ENCODE measurements around the gene LRRC27. TPM values are rescaled to one million over a fixed set of nuclear protein-coding genes. Genes with fewer than 3 reads are reported as not detected.

LRRC27 gene
- polyA plus RNA-seq, 2 of the 4 experiments (the other 2 are of a cell fraction) = 6.5 to 6.9 TPM

DNA sequence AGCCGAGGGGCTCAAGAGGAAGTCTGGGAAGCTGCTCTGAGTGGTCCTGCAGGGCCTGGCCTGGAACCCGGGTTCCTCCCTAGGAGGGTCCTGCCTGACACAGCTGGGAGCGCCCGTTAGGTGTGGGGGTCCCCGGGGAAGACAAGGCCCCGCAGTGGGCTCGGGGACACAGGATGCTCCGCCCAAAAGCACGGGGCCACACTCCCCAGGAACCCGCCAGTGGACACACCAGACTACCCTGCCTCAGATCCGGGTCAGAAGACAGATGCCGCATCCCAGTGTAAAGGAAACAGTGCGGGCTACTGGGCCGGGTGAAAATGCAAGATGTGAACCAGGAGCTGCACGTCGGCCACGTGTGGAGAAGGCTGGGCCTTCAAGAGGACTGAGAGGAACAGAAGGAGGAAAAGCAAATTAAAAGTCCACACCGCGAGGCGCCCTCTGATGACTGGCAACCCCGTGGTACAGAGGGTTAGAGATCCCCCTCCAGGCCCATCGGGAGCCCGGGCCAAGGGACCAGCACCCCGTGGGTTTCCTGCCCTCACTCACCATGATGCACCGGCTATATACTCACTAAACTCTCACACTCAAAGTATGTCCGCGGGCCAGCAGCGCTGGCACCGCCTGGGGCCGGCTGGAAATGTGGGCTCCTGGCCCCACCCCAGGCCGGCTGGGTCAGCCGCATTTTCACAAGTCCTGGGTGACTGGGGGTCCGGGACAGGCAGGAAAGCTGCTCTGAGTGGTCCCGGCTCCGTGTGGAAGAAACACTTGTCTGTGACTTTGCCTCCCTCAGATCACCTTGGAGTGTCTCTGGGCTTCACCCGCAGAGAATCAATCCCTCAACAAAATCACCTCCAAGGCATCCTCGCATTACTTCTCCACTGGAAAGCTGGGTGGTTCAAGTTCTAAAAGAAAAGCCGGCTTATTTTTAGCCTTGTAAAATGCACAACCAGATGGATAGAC, 30.3 kb upstream of the LRRC27 start (continued):
- TF ChIP-seq, protein P1, sequence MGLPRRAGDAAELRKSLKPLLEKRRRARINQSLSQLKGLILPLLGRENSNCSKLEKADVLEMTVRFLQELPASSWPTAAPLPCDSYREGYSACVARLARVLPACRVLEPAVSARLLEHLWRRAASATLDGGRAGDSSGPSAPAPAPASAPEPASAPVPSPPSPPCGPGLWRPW (IDR thresholded peaks at IDR 0.05) = no peak
- TF ChIP-seq, protein P2, sequence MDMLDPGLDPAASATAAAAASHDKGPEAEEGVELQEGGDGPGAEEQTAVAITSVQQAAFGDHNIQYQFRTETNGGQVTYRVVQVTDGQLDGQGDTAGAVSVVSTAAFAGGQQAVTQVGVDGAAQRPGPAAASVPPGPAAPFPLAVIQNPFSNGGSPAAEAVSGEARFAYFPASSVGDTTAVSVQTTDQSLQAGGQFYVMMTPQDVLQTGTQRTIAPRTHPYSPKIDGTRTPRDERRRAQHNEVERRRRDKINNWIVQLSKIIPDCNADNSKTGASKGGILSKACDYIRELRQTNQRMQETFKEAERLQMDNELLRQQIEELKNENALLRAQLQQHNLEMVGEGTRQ (IDR thresholded peaks at IDR 0.05) = no peak
- TF ChIP-seq, protein P3, sequence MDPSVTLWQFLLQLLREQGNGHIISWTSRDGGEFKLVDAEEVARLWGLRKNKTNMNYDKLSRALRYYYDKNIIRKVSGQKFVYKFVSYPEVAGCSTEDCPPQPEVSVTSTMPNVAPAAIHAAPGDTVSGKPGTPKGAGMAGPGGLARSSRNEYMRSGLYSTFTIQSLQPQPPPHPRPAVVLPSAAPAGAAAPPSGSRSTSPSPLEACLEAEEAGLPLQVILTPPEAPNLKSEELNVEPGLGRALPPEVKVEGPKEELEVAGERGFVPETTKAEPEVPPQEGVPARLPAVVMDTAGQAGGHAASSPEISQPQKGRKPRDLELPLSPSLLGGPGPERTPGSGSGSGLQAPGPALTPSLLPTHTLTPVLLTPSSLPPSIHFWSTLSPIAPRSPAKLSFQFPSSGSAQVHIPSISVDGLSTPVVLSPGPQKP (IDR thresholded peaks at IDR 0.05; ENCODE audit: low read depth, low read length) = no peak

DNA sequence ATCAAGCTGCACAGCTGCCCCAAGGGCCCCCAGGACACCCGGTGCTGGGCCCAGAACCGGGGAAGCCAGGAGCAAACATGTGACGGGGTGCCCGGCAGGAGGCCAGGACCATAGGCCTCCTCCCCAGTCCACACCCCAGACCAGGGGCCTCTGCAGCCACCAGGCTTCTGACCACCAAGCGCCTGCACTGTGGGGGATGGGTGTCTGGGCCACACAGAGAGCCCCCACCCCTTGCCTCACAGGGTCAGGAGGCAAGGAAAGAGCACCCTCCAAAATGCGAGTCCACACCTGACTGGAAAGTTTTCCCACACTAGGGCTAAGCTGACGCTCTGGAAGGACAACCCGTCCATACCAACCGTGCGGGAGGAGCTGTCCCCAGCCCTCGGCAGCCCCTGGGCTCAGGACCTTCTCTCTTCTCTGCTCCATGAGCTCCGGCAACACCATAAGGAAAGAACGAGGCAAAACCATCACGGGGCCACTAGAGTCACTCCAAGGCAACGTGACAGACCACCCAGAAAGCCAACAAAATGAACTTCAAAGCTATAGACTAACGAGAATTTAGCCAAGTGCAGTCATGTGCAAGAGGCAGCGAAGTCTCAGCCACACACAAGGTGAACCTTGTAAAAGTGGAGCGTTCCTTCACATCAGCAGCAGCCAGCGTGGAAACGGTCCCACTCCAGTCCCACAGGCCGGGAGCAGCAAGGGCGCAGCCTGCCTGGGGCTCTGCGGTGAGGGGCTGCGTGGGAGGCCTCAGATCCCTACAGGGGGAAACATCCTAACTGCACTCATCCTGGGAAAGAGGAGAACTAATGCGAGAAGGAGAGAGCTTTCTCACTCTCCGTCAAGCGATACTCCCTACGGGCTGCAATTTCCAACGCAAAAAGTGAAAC, 29.3 kb upstream of the LRRC27 start:
- Histone ChIP-seq H3K9me3 (no peaks in the 10 kb centered on the region), H3K4me2 (no peak overlapping the region), H3K27ac (no peak overlapping the region), H3K4me1 (peaks cover 4% of the 10 kb centered on the region), H3K4me3 (no peak overlapping the region)
- FAIRE-seq (no peak), DNase-seq (ENCODE audit: low read depth in 1 of 2, low spot score in 1 of 2) (no peak), ATAC-seq (no peak)
- TF ChIP-seq PHF8 (IDR thresholded peaks at IDR 0.05; ENCODE audit: borderline replicate concordance, low read depth) = no peak
- TF ChIP-seq, protein P1 (IDR thresholded peaks at IDR 0.05) = no peak
- 90% methylated on average over 28 of the region's 29 CpGs for WGBS (ENCODE audit: missing lambda C conversion rate)
- CTCF ChIA-PET = interaction anchor here (0.9 to 2.4 kb wide), 3 partner anchors 48 to 151 kb away, joined by 3 to 7 read pairs (median 5); no protein-coding TSS in a partner anchor
- POLR2A ChIA-PET = no interaction called here

DNA sequence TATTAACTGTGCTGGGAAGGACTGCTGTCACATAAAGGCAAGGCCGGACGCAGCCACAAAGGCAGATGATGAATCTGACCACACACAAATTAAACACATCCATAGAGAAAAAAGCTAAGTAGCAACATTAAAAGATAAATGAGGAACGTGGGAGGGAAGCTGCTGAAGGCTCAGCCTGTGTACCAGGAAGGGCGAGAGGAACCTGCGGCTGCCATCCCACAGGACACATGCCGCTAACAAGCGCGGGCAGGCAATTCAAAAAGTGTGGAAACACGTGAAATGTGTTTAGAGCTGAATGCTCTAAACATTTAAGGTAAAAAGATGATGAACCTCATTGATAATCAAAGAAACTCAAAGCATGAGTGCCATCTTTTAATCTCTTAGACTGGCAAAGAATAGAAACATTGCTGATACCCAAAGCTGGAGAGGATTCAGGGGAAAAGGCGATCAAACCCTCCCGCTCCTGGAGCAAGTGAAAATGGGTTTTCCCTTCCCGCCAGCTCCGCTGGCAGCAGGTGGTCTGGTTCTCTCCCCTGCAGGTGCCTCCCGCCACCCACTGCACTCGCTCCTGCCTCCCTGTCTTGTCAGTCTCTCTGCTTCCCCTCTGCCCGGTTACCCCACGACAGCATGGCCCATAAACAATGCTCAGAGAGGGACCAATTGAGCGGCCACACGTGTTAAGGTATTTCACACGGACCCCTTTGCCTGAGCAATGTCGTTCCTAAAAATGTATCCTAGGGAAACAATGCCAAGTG, 28.5 kb upstream of the LRRC27 start:
- DNase-seq (ENCODE audit: low read depth in 1 of 2, low spot score in 1 of 2) (no peak), FAIRE-seq (no peak), ATAC-seq (no peak)
- H3K27ac ChIP-seq = no peak overlapping the region
- H3K4me3 ChIP-seq = no peak overlapping the region
- H3K4me2 ChIP-seq = no peak overlapping the region
- ChIA-PET CTCF (interaction anchor here (0.9 to 2.4 kb wide), 4 partner anchors 47 to 150 kb away, joined by 3 to 7 read pairs (median 4); no protein-coding TSS in a partner anchor), POLR2A (no interaction called here)
- WGBS (ENCODE audit: missing lambda C conversion rate) = 87% methylated on average over 21 of the region's 21 CpGs
- H3K9me3 ChIP-seq = no peaks in the 10 kb centered on the region
- H3K4me1 ChIP-seq = peaks cover 4% of the 10 kb centered on the region
- TF ChIP-seq ZSCAN20 (CRISPR knock-in tag; IDR thresholded peaks at IDR 0.05) (no peak), MYC (IDR thresholded peaks at IDR 0.05; ENCODE audit: borderline replicate concordance, low read length) (no peak), EHMT2 (IDR thresholded peaks at IDR 0.05; ENCODE audit: low read depth) (no peak), CHD4 (IDR thresholded peaks at IDR 0.05; ENCODE audit: borderline replicate concordance) (no peak), PHF8 (IDR thresholded peaks at IDR 0.05; ENCODE audit: borderline replicate concordance, low read depth) (no peak), ESRRA (IDR thresholded peaks at IDR 0.05; ENCODE audit: borderline replicate concordance, low read length) (no peak), FOXS1 (CRISPR knock-in tag; IDR thresholded peaks at IDR 0.05) (no peak), SMC3 (IDR thresholded peaks at IDR 0.05) (no peak), RAD21 (conservative IDR thresholded peaks at IDR 0.05 in 1 of 2, IDR thresholded peaks at IDR 0.05 in 1 of 2) (no peak), FOSL2 (IDR thresholded peaks at IDR 0.05) (no peak), FOSL2 (CRISPR knock-in tag; IDR thresholded peaks at IDR 0.05) (no peak), BHLHE40 (IDR thresholded peaks at IDR 0.05; ENCODE audit: low read depth, low read length) (no peak), MAFK (IDR thresholded peaks at IDR 0.05; ENCODE audit: partially characterized antibody) (no peak), ZFP36 (IDR thresholded peaks at IDR 0.05; ENCODE audit: borderline replicate concordance, partially characterized antibody) (no peak), JUNB (IDR thresholded peaks at IDR 0.05) (no peak), HEYL (CRISPR knock-in tag; IDR thresholded peaks at IDR 0.05) (no peak)
- TF ChIP-seq, protein P4, sequence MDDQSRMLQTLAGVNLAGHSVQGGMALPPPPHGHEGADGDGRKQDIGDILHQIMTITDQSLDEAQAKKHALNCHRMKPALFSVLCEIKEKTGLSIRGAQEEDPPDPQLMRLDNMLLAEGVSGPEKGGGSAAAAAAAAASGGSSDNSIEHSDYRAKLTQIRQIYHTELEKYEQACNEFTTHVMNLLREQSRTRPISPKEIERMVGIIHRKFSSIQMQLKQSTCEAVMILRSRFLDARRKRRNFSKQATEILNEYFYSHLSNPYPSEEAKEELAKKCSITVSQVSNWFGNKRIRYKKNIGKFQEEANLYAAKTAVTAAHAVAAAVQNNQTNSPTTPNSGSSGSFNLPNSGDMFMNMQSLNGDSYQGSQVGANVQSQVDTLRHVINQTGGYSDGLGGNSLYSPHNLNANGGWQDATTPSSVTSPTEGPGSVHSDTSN (IDR thresholded peaks at IDR 0.05) = no peak
- TF ChIP-seq, protein P5, sequence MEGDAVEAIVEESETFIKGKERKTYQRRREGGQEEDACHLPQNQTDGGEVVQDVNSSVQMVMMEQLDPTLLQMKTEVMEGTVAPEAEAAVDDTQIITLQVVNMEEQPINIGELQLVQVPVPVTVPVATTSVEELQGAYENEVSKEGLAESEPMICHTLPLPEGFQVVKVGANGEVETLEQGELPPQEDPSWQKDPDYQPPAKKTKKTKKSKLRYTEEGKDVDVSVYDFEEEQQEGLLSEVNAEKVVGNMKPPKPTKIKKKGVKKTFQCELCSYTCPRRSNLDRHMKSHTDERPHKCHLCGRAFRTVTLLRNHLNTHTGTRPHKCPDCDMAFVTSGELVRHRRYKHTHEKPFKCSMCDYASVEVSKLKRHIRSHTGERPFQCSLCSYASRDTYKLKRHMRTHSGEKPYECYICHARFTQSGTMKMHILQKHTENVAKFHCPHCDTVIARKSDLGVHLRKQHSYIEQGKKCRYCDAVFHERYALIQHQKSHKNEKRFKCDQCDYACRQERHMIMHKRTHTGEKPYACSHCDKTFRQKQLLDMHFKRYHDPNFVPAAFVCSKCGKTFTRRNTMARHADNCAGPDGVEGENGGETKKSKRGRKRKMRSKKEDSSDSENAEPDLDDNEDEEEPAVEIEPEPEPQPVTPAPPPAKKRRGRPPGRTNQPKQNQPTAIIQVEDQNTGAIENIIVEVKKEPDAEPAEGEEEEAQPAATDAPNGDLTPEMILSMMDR (IDR thresholded peaks at IDR 0.05) = no peak
- TF ChIP-seq, protein P6, sequence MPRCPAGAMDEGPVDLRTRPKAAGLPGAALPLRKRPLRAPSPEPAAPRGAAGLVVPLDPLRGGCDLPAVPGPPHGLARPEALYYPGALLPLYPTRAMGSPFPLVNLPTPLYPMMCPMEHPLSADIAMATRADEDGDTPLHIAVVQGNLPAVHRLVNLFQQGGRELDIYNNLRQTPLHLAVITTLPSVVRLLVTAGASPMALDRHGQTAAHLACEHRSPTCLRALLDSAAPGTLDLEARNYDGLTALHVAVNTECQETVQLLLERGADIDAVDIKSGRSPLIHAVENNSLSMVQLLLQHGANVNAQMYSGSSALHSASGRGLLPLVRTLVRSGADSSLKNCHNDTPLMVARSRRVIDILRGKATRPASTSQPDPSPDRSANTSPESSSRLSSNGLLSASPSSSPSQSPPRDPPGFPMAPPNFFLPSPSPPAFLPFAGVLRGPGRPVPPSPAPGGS (IDR thresholded peaks at IDR 0.05) = no peak
